PC-3 (cell line): ENCODE results near the gene RABGGTA. TPM values are rescaled to one million over a fixed set of nuclear protein-coding genes. Genes with fewer than 3 reads are reported as not detected.

Experiments used
- ATAC-seq: fragments of 200-7000 bp; cut with Tn5 transposase; 2 replicates; pipeline ENCODE4 v1.9.1; 2020; ENCODE audit warnings: mild to moderate bottlenecking, moderate library complexity
- BruUV-seq: library from RNA; stranded (reverse); fragments of 400-500 nt; replicated peaks from 2 replicates; lab custom pipeline; 2021; lab: Mats Ljungman, UMichigan
- CTCF ChIA-PET: fragments of 300-600 bp; sonication (Branson Sonifier 250); formaldehyde crosslinking; loops from one replicate; lab custom pipeline; 2022; ENCODE audit warnings: antibody characterized with exemption; lab: Charles Lee
- POLR2A ChIA-PET: fragments of 300-600 bp; sonication (Branson Sonifier 250); formaldehyde crosslinking; loops from one replicate; lab custom pipeline; 2022; ENCODE audit warnings: antibody characterized with exemption; ENCODE audit not compliant: unreplicated experiment; lab: Charles Lee
- DNase-seq: peaks from one replicate; pipeline ENCODE4 v3.0.0-alpha.2; 2015
- H2AFZ ChIP-seq: fragments of 300-600 bp; sonication (generic); 2 replicates; pipeline ENCODE4 v1.6.0; 2016; ENCODE audit warnings: antibody characterized with exemption, low read length
- H3F3A ChIP-seq: fragments of 300-600 bp; sonication (generic); one replicate; pipeline ENCODE4 v1.6.0; 2017; ENCODE audit warnings: antibody characterized with exemption, low read length, control low read depth, mild to moderate bottlenecking; ENCODE audit not compliant: unreplicated experiment
- H3K27ac ChIP-seq: fragments of 300-600 bp; sonication (generic); 2 replicates; pipeline ENCODE4 v1.5.1; 2016; ENCODE audit warnings: mild to moderate bottlenecking, low read length
- H3K27me3 ChIP-seq: fragments of 300-600 bp; sonication (generic); 2 replicates; pipeline ENCODE4 v1.6.1; 2016; ENCODE audit warnings: low read length, mixed read lengths
- H3K36me3 ChIP-seq: fragments of 300-600 bp; sonication (generic); 2 replicates; pipeline ENCODE4 v1.6.1; 2016; ENCODE audit warnings: low read depth, mixed run types, low read length, mixed read lengths
- H3K4me1 ChIP-seq: fragments of 300-600 bp; sonication (generic); 2 replicates; pipeline ENCODE4 v1.5.1; 2016; ENCODE audit warnings: low read length; ENCODE audit not compliant: insufficient read depth
- H3K4me2 ChIP-seq: fragments of 300-600 bp; sonication (generic); 2 replicates; pipeline ENCODE4 v1.6.0; 2016; ENCODE audit warnings: low read length
- H3K4me3 ChIP-seq: fragments of 300-600 bp; sonication (generic); 2 replicates; pipeline ENCODE4 v1.5.1; 2016; ENCODE audit warnings: mild to moderate bottlenecking, low read length, mixed read lengths
- H3K79me2 ChIP-seq: fragments of 300-600 bp; sonication (generic); 2 replicates; pipeline ENCODE4 v1.6.1; 2017; ENCODE audit warnings: low read length, mixed read lengths
- H3K9ac ChIP-seq: fragments of 300-600 bp; sonication (generic); 2 replicates; pipeline ENCODE4 v1.6.0; 2016; ENCODE audit warnings: mild to moderate bottlenecking, low read length
- H3K9me2 ChIP-seq: fragments of 300-600 bp; sonication (generic); replicated peaks from 2 replicates; pipeline ENCODE4 v1.6.1; 2016; ENCODE audit warnings: mixed run types, low read length, mixed read lengths
- H3K9me3 ChIP-seq: fragments of 300-600 bp; sonication (generic); 2 replicates; pipeline ENCODE4 v1.6.1; 2016; ENCODE audit warnings: low read length, mixed read lengths
- H4K20me1 ChIP-seq: fragments of 300-600 bp; sonication (generic); 2 replicates; pipeline ENCODE4 v1.6.1; 2016; ENCODE audit warnings: low read length, mixed read lengths
- EZH2 ChIP-seq: fragments of 300-600 bp; sonication (generic); IDR thresholded peaks from one replicate; pipeline ENCODE4 v1.6.1; 2017; ENCODE audit warnings: antibody characterized with exemption, mild to moderate bottlenecking, low read length; ENCODE audit not compliant: unreplicated experiment
- EZH2phosphoT487 ChIP-seq: fragments of 300-600 bp; sonication (generic); IDR thresholded peaks from 2 replicates; pipeline ENCODE4 v1.6.1; 2018; ENCODE audit warnings: mild to moderate bottlenecking, antibody characterized with exemption, low read length, borderline replicate concordance
- intact Hi-C: fragments of 100-400 bp; cut with micrococcal nuclease; formaldehyde crosslinking; loops from 2 replicates; pipeline ENCODE4 v1.9.0; 2023
- total RNA-seq: library from RNA; depleted of rRNA; stranded (reverse); fragments of >200 nt; gene quantifications from 2 replicates; pipeline ENCODE4 v1.2.3, GENCODE V29; 2014
- TF ChIP-seq, protein P1 (sequence below): fragments of 300-600 bp; sonication (generic); conservative IDR thresholded peaks from 2 replicates; pipeline ENCODE4 v1.5.1; 2017; ENCODE audit warnings: antibody characterized with exemption, low read depth, mild to moderate bottlenecking, low read length

RABGGTA gene
- total RNA-seq, 1 experiment from 2014 or later, result 39.2 TPM

GRCh38 chr14:24235804-24236688, 35.4 kb downstream of the RABGGTA start:
- H3F3A ChIP-seq, result no peaks in the 10 kb centered on the region
- H3K27ac ChIP-seq, result no peak overlapping the region
- peaks cover 45% of the 10 kb centered on the region for H3K36me3 ChIP-seq
- intact Hi-C loops, result no loop called here
- 0 out of 2 replicates have a peak, but pooled peaks cover 2% of the 10 kb centered on the region for H4K20me1 ChIP-seq
- H2AFZ ChIP-seq, result no peak overlapping the region
- ChIA-PET POLR2A (no interaction called here), CTCF (no interaction called here)
- TF ChIP-seq EZH2phosphoT487, result no peak
- TF ChIP-seq, protein P1, sequence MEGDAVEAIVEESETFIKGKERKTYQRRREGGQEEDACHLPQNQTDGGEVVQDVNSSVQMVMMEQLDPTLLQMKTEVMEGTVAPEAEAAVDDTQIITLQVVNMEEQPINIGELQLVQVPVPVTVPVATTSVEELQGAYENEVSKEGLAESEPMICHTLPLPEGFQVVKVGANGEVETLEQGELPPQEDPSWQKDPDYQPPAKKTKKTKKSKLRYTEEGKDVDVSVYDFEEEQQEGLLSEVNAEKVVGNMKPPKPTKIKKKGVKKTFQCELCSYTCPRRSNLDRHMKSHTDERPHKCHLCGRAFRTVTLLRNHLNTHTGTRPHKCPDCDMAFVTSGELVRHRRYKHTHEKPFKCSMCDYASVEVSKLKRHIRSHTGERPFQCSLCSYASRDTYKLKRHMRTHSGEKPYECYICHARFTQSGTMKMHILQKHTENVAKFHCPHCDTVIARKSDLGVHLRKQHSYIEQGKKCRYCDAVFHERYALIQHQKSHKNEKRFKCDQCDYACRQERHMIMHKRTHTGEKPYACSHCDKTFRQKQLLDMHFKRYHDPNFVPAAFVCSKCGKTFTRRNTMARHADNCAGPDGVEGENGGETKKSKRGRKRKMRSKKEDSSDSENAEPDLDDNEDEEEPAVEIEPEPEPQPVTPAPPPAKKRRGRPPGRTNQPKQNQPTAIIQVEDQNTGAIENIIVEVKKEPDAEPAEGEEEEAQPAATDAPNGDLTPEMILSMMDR, result no peak
- TF ChIP-seq EZH2, result no peak
- H3K4me2 ChIP-seq, result no peak overlapping the region
- peaks cover 53% of the 10 kb centered on the region for H3K79me2 ChIP-seq
- H3K9me2 ChIP-seq, result no peaks in the 10 kb centered on the region
- H3K9me3 ChIP-seq, result no peaks in the 10 kb centered on the region
- H3K27me3 ChIP-seq, result no peaks in the 10 kb centered on the region
- DNase-seq, result no peak
- no peak for ATAC-seq
- peaks cover 50% of the 10 kb centered on the region for H3K4me1 ChIP-seq
- BruUV-seq, result no TSS peak
- no peak overlapping the region for H3K9ac ChIP-seq
- H3K4me3 ChIP-seq, result no peak overlapping the region

DNA sequence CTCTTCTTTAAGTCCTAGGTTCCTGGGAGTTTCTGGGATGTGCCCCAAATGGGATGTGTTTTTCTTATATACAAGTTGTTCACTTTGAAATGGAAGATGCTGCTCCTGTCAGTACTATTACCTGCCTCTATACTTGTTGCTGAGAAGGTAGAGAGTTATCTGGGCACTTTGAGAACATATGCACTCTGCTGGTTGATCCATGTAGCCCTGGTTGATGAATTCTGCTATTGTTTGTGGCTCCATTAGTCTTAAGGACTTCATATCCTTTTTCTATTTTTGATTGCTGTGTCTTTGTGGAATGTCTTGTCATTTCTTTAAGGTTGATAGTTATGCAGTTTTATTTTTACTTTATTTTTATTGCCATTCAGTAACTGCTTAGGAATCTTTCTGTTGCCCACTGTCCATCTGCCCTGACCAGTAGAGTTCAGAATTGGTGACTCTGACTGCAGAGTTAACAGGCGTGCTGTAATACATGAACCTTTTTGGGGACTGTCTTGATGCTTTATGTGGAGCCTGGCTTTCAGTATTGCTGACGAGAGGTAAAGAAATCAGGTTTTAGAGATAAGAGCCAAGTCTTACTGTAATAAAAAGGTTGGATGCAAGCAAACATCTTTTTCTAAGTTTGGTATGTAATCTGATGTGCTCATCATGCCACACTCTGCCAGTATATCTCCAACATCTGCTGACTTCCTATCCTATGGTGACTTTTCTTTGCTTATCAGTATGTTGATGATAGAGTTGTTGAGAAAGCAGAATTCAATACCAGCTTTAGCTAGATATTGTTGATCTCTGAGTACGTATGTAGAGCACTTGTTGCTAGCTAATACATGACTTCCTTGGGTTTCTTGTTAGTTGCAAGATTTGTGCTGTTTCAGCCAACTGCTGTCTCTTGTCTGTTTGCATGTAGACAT, 37.0 kb downstream of the RABGGTA start:
- no peak for TF ChIP-seq EZH2
- TF ChIP-seq EZH2phosphoT487, result no peak
- TF ChIP-seq, protein P1, result no peak
- intact Hi-C loops, result no loop called here
- no TSS peak for BruUV-seq
- ChIA-PET POLR2A (interaction anchor here (0.5 kb wide), 1 partner anchor 1139 kb away, joined by 4 read pairs; the partner anchor contains the start of gene C14orf119), CTCF (no interaction called here)
- Histone ChIP-seq H3K36me3 (peaks cover 30% of the 10 kb centered on the region), H3K27me3 (no peaks in the 10 kb centered on the region), H3K4me3 (peak overlapping the region; percentile 98), H3K4me2 (peak overlapping the region; percentile 97), H3K79me2 (peaks cover 51% of the 10 kb centered on the region), H3K9me3 (no peaks in the 10 kb centered on the region), H3K27ac (no peak overlapping the region), H3K9ac (no peak overlapping the region), H4K20me1 (no peaks in the 10 kb centered on the region), H3K4me1 (peaks cover 41% of the 10 kb centered on the region), H3F3A (no peaks in the 10 kb centered on the region), H3K9me2 (no peaks in the 10 kb centered on the region), H2AFZ (no peak overlapping the region)
- ATAC-seq, result no peak
- no peak for DNase-seq
